ENCODE results near the gene TMEM116. TPM values are rescaled to one million over a fixed set of nuclear protein-coding genes. Genes with fewer than 3 reads are reported as not detected.
"Not testable (repeated sequence)": the region's sequence is repeated elsewhere in the genome, so short reads cannot be mapped to it uniquely, and the experiment has no call there.

The TMEM116 gene
- total RNA-seq, 1 donor from 2014 or later: 9.0 TPM

DNA sequence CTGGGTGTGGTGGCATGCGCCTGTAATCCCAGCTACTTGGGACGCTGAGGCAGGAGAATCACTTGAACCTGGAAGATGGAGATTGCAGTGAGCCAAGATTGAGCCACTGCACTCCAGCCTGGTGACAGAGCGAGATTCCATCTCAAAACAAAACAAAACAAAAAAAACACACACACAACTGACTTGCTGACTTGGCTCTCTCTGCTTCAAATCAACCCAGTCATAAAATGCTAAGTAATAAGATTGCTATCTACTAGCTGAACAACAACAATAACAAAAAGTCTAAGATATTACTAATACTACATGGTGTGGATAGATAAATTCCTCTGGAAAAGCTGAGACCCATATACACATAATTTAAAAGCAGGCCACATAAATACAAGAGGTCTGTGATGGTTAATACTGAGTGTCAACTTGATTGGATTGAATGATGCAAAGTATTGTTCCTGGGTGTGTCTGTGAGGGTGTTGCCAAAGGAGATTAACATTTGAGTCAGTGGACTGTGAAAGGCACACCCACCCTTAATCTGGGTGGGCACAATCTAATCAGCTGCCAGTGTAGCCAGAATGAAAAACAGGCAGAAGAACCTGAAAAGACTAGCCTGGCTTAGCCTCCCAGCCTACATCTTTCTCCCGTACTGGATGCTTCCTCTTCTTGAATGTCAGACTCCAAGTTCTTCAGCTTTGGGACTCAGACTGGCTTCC, 60.7 kb downstream of the TMEM116 start:
- peaks cover 41% of the 10 kb centered on the region for H3K9me3 Mint-ChIP-seq
- peaks cover 48% of the 10 kb centered on the region for H3K36me3 Mint-ChIP-seq (ENCODE audit: low read depth)
- not testable (repeated sequence) for H3K27ac Mint-ChIP-seq; H3K4me3 Mint-ChIP-seq (ENCODE audit: low read depth); H3K27me3 Mint-ChIP-seq (ENCODE audit: low read depth); DNase-seq (ENCODE audit: low spot score)
- intact Hi-C loops (cut with micrococcal nuclease): loop anchor here (5.0 kb wide), 1 partner anchor 180 kb away; no protein-coding TSS in a partner anchor
- peaks cover 21% of the 10 kb centered on the region for H3K4me1 Mint-ChIP-seq (ENCODE audit: low read depth)

DNA sequence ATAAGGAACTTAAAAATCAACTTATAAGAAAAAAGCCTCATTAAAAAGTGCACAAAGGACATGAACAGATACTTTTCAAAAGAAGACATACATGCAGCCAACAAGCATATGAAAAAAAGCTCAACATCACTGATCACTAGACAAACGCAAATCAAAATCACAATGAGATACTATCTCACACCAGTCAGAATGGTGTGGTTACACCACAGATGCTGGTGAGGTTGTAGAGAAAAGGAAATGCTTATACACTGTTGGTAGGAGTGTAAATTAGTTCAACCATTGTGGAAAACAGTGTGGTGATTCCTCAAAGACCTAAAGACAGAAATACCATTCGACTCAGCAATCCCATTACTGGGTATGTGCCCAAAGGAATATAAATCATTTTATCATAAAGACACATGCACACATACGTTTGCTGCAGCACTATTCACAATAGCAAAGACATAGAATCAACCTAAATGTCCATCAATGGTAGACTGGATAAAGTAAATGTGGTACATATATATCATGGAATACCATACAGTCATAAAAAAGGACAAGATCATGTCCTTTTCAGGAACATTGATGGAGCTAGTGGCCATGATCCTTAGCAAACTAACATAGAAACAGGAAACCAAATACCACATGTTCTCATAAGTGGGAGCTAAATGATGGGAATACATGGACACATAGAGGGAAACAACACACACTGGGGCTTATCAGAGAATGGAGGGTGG, 61.8 kb downstream of the TMEM116 start:
- intact Hi-C loops (cut with micrococcal nuclease): loop anchor here (2.0 to 5.0 kb wide), 3 partner anchors 42 to 181 kb away; no protein-coding TSS in a partner anchor

DNA sequence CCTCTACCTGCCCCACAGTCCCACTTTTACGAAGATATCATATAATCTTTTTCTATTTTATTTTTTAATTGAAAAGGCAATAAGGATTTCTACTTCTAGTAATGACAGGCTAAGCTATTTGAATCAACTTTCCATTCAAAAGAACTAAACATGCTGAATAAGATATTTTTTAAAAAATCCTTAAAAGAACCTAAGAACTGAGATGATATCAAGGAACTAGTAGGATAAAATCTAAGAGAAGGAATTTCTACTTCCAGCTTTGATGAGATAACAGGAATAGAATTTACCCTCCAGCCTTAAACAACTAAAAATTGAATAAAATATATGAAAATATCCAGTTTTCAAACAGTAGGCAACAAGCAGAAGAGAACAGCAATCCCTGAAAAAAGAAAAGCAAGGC, 69.0 kb downstream of the TMEM116 start:
- peaks cover 2% of the 10 kb centered on the region for H3K27me3 Mint-ChIP-seq (ENCODE audit: low read depth)
- no peak for DNase-seq (ENCODE audit: low spot score)
- no peaks in the 10 kb centered on the region for H3K9me3 Mint-ChIP-seq
- no peaks in the 10 kb centered on the region for H3K36me3 Mint-ChIP-seq (ENCODE audit: low read depth)
- H3K4me3 Mint-ChIP-seq (ENCODE audit: low read depth): no peak overlapping the region
- intact Hi-C loops (cut with micrococcal nuclease): loop anchor here (10.0 kb wide), 1 partner anchor 251 kb away; no protein-coding TSS in a partner anchor
- H3K4me1 Mint-ChIP-seq (ENCODE audit: low read depth): peaks cover 13% of the 10 kb centered on the region
- H3K27ac Mint-ChIP-seq: no peak overlapping the region

More for the DNA sequence above, 61.8 kb downstream of the TMEM116 start:
- Mint-ChIP-seq H3K36me3 (ENCODE audit: low read depth) (peaks cover 41% of the 10 kb centered on the region), H3K9me3 (peaks cover 39% of the 10 kb centered on the region), H3K4me1 (ENCODE audit: low read depth) (peaks cover 25% of the 10 kb centered on the region)
- H3K27me3 Mint-ChIP-seq (ENCODE audit: low read depth); H3K4me3 Mint-ChIP-seq (ENCODE audit: low read depth); H3K27ac Mint-ChIP-seq: not testable (repeated sequence)
- DNase-seq (ENCODE audit: low spot score): peak; percentile 30

DNA sequence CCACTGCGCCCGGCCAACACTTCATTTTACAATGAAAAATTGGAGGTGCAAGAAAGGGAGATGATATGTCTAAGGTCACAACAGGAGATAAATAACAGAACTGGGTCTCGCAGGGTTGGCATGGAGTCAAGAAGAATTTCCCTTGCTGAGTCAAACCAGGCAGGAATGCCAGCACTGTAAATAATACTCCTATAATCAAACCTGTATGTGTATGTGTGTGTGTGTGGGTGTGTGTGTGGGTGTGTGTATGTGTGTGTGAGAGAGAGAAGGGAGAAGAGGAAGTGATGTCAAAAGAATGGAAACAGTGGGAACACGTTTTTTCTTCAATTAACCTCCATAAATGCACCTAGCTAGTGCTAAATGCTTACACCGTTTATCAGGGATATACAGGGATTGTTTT, 70.4 kb downstream of the TMEM116 start:
- intact Hi-C loops (cut with micrococcal nuclease): loop anchor here (10.0 kb wide), 1 partner anchor 252 kb away; no protein-coding TSS in a partner anchor
- H3K4me1 Mint-ChIP-seq (ENCODE audit: low read depth): peaks cover 11% of the 10 kb centered on the region
- DNase-seq (ENCODE audit: low spot score): no peak
- no peak overlapping the region for H3K4me3 Mint-ChIP-seq (ENCODE audit: low read depth)
- H3K27ac Mint-ChIP-seq: no peak overlapping the region
- H3K9me3 Mint-ChIP-seq: no peaks in the 10 kb centered on the region
- H3K36me3 Mint-ChIP-seq (ENCODE audit: low read depth): no peaks in the 10 kb centered on the region
- H3K27me3 Mint-ChIP-seq (ENCODE audit: low read depth): no peaks in the 10 kb centered on the region

DNA sequence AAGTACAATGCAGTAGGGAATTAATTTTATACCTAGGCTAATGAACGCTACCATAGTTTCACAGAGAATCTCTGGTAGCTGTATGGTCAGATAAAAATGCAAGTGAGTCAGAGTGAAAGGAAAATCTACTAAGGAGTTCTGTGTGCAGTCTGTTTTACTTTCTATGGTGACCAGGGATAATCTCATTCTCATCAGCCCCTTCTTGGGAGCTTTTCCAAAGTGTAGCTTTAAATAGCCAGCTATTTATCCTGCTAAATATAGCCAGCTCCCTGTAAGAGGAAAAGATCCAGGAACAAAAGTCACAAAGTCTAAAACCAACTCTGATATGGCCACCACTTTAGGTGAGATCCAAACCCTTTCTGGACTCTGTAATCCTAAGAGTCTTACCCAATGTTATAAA, 75.5 kb downstream of the TMEM116 start:
- no peaks in the 10 kb centered on the region for H3K27me3 Mint-ChIP-seq (ENCODE audit: low read depth)
- H3K9me3 Mint-ChIP-seq: no peaks in the 10 kb centered on the region
- H3K36me3 Mint-ChIP-seq (ENCODE audit: low read depth): no peaks in the 10 kb centered on the region
- DNase-seq (ENCODE audit: low spot score): no peak
- peaks cover 1% of the 10 kb centered on the region for H3K4me1 Mint-ChIP-seq (ENCODE audit: low read depth)
- intact Hi-C loops (cut with micrococcal nuclease): no loop called here
- H3K27ac Mint-ChIP-seq: no peak overlapping the region
- H3K4me3 Mint-ChIP-seq (ENCODE audit: low read depth): no peak overlapping the region

DNA sequence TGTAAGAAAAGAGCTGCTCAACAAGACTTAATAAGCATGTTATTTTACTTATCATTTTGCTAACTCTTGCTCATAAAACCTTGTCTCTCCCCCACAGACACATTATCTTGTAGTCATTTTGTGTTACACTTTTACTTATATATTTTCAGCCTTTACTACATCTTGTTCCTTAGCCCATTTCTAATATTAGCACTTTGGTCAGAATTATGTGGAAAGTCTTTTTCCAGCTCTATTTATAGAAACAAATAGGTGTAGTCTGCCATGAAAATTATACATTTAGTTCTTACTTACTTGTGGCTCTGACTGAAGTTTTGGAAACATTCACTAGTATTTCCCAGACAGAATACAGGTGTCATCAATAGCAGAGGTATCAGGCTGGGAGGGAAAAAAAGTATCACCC, 76.1 kb downstream of the TMEM116 start:
- intact Hi-C loops (cut with micrococcal nuclease): no loop called here
- Mint-ChIP-seq H3K27me3 (ENCODE audit: low read depth) (no peaks in the 10 kb centered on the region), H3K9me3 (no peaks in the 10 kb centered on the region), H3K27ac (no peak overlapping the region), H3K36me3 (ENCODE audit: low read depth) (no peaks in the 10 kb centered on the region), H3K4me1 (ENCODE audit: low read depth) (no peaks in the 10 kb centered on the region), H3K4me3 (ENCODE audit: low read depth) (no peak overlapping the region)
- no peak for DNase-seq (ENCODE audit: low spot score)

DNA sequence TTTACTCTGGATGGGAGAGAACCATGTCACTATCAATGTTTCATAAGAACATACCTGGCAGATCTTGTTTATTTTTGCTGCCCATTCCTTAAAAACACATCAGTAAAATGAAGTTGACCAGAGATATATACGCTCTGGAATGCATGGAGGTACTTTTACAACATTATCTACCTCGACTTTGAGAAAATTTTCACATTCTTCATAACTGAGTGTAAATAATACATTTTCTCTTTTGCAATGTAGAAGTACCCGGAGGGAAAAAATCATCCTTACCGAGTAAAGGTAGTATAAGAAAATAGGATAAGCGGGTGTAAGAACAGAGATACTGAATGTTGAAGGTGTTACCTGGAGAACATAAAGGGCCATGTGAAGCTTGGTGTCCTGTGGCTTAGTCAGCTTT, 80.7 kb downstream of the TMEM116 start:
- Mint-ChIP-seq H3K27me3 (ENCODE audit: low read depth) (no peaks in the 10 kb centered on the region), H3K9me3 (no peaks in the 10 kb centered on the region), H3K4me3 (ENCODE audit: low read depth) (no peak overlapping the region), H3K36me3 (ENCODE audit: low read depth) (no peaks in the 10 kb centered on the region), H3K4me1 (ENCODE audit: low read depth) (no peaks in the 10 kb centered on the region), H3K27ac (no peak overlapping the region)
- DNase-seq (ENCODE audit: low spot score): no peak
- intact Hi-C loops (cut with micrococcal nuclease): no loop called here

DNA sequence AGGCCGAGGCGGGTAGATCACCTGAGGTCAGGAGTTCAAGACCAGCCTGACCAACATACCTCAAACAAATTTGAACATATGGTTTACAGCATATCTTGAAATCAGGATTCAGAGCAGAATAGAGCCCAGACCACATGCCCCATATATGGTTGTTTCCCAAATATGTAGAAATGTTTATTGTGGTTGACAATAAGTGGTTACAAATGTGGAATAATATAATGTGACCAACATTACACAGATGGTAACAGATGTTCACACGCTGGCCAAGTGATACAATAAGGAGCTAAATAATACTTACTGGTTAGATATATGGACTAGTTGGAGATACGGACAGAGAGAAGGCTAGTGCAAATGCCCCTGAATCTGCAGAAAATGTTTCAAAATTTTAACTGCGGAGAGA, 85.6 kb downstream of the TMEM116 start:
- Mint-ChIP-seq H3K4me3 (ENCODE audit: low read depth) (no peak overlapping the region), H3K9me3 (no peaks in the 10 kb centered on the region), H3K4me1 (ENCODE audit: low read depth) (no peaks in the 10 kb centered on the region), H3K27ac (no peak overlapping the region), H3K36me3 (ENCODE audit: low read depth) (no peaks in the 10 kb centered on the region), H3K27me3 (ENCODE audit: low read depth) (no peaks in the 10 kb centered on the region)
- intact Hi-C loops (cut with micrococcal nuclease): no loop called here
- no peak for DNase-seq (ENCODE audit: low spot score)

DNA sequence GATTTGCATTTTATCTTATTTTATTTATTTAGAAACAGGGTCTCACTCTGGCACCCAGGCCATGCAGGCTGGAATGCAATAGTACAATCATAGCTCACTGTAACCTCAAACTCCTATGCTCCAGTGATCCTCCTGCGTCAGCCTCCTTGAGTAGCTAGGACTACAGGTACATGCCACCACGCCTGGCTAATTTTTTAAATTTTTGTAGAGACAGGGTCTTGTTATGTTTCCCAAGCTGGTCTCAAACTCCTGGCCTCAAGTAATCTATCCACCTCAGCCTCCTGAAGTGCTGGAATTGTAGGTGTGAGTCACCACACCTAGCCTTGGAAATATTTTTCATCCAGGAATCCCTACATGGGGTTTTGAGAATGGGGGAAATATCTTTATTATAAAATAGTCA, 86.3 kb downstream of the TMEM116 start:
- no peaks in the 10 kb centered on the region for H3K36me3 Mint-ChIP-seq (ENCODE audit: low read depth)
- H3K27ac Mint-ChIP-seq: no peak overlapping the region
- H3K4me1 Mint-ChIP-seq (ENCODE audit: low read depth): no peaks in the 10 kb centered on the region
- no peak for DNase-seq (ENCODE audit: low spot score)
- no peak overlapping the region for H3K4me3 Mint-ChIP-seq (ENCODE audit: low read depth)
- H3K27me3 Mint-ChIP-seq (ENCODE audit: low read depth): no peaks in the 10 kb centered on the region
- intact Hi-C loops (cut with micrococcal nuclease): no loop called here
- H3K9me3 Mint-ChIP-seq: no peaks in the 10 kb centered on the region

DNA sequence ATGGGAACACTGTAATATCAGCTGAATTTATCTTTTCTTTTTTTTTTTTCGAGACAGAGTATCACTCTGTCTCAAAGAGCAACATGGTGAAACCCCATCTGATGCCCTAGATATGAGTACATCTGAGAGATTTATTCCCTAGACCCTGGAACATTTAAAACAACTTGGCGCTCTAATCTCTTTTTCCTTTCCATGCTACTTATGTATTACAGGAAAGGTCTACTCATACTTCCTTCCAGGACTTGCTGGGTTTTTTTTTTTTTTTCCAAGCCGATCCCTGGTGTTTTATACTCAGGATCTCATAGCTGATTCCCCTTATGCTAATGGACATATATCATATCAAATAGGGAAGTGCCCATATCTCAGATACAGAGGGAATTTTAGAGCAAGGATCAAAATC, 87.8 kb downstream of the TMEM116 start:
- H3K9me3 Mint-ChIP-seq: no peaks in the 10 kb centered on the region
- H3K36me3 Mint-ChIP-seq (ENCODE audit: low read depth): no peaks in the 10 kb centered on the region
- H3K4me3 Mint-ChIP-seq (ENCODE audit: low read depth): no peak overlapping the region
- H3K27ac Mint-ChIP-seq: no peak overlapping the region
- H3K4me1 Mint-ChIP-seq (ENCODE audit: low read depth): no peaks in the 10 kb centered on the region
- H3K27me3 Mint-ChIP-seq (ENCODE audit: low read depth): no peaks in the 10 kb centered on the region
- intact Hi-C loops (cut with micrococcal nuclease): no loop called here
- no peak for DNase-seq (ENCODE audit: low spot score)

DNA sequence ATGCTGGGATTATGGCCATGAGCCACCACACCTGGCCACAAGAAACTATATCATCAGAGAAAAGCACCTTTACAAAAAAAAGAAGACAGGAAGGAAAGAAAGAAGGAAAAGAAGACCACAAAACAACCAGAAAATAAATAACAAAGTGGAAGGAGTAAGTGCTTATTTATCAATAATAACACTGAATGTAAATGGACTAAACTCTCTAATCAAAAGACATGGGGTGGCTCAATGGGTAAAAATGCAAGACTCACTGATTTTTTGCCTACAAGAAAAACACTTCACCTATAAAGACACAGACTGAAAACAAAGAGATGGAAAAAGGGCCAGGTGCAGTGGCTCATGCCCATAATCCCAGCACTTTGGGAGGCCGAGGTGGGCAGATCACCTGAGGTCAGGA, 105.2 kb downstream of the TMEM116 start:
- H3K36me3 Mint-ChIP-seq (ENCODE audit: low read depth): peaks cover 48% of the 10 kb centered on the region
- no peaks in the 10 kb centered on the region for H3K4me1 Mint-ChIP-seq (ENCODE audit: low read depth)
- no peak for DNase-seq (ENCODE audit: low spot score)
- H3K9me3 Mint-ChIP-seq: peaks cover 33% of the 10 kb centered on the region
- H3K27ac Mint-ChIP-seq: no peak overlapping the region
- H3K27me3 Mint-ChIP-seq (ENCODE audit: low read depth): no peaks in the 10 kb centered on the region
- H3K4me3 Mint-ChIP-seq (ENCODE audit: low read depth): no peak overlapping the region
- intact Hi-C loops (cut with micrococcal nuclease): no loop called here

DNA sequence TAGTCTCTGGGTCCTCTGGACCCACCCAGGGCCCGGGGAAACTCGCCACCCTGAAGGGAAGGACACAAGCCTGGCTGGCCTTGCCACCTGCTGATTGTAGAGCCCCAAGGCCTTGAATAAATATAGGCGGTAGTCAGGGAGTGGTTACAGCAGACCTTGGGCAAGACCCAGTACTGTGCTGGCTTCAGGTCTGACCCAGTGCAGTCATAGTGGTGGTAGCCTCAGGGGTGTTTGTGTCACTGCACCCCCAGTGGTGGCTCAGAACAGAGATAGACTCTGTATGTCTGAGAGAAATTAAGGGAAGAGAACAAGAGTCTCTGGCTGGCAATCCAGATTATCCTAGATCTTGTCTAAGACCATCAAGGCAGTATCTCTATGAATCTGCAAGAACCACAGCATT, 107.5 kb downstream of the TMEM116 start:
- Mint-ChIP-seq H3K4me3 (ENCODE audit: low read depth) (no peak overlapping the region), H3K36me3 (ENCODE audit: low read depth) (peaks cover 52% of the 10 kb centered on the region), H3K27me3 (ENCODE audit: low read depth) (no peaks in the 10 kb centered on the region), H3K9me3 (peaks cover 33% of the 10 kb centered on the region), H3K4me1 (ENCODE audit: low read depth) (no peaks in the 10 kb centered on the region), H3K27ac (no peak overlapping the region)
- intact Hi-C loops (cut with micrococcal nuclease): no loop called here
- no peak for DNase-seq (ENCODE audit: low spot score)

DNA sequence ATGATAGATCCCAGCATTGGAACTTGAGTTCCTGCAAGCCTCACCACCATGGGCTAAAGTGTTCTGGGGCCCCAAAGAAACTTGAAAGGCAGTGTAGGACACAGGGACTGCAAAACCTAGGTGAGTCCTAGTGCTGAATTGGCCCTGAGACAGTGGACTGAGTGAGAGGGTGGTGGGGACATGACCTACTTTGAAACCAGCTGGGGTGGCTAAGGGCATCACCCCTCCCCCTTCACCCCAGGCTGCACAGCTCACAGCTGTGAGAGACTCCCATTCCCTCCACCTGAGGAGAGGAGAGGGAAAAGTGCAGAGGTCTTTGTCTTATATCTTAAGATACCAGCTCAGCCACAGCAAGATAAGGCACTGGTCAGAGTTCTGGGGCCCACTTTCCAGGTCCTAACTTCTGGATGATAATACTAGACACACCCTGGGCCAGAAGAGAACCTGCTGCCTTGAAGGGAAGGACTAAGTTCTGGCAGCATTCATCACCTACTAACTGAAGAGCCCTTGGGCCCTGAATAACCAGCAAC, 108.5 kb downstream of the TMEM116 start:
- no peak overlapping the region for H3K4me3 Mint-ChIP-seq (ENCODE audit: low read depth)
- H3K9me3 Mint-ChIP-seq: peaks cover 32% of the 10 kb centered on the region
- H3K27me3 Mint-ChIP-seq (ENCODE audit: low read depth): no peaks in the 10 kb centered on the region
- no peak overlapping the region for H3K27ac Mint-ChIP-seq
- intact Hi-C loops (cut with micrococcal nuclease): no loop called here
- H3K4me1 Mint-ChIP-seq (ENCODE audit: low read depth): no peaks in the 10 kb centered on the region
- peaks cover 51% of the 10 kb centered on the region for H3K36me3 Mint-ChIP-seq (ENCODE audit: low read depth)
- DNase-seq (ENCODE audit: low spot score): no peak

Measured in activated T-helper 2 cell treated with anti-CD3 and anti-CD28 coated beads, Interferon-gamma antibody, Interleukin-2, Interleukin-4, amounts not matched to agents 10 μg/mL and 5 μg/mL and 100 μg/mL, durations not matched to agents 14 hours and 24 hours and 36 hours (primary cell).